Naive B cell (primary cell): ENCODE results near the gene DIP2A. TPM values are rescaled to one million over a fixed set of nuclear protein-coding genes. Genes with fewer than 3 reads are reported as not detected.

Source experiments
- ATAC-seq, 2 donors: fragments of 150-1000 bp; cut with Tn5 transposase; 2 replicates each; pipeline ENCODE4 v1.10.0; 2021; ENCODE audit warnings: low read depth in 2 of 2, mild to moderate bottlenecking in 2 of 2, moderate library complexity in 2 of 2
- DNase-seq: peaks from one replicate; pipeline ENCODE4 v3.0.0; 2022
- H3K27ac Mint-ChIP-seq, 6 donors: one replicate each; pipeline ENCODE4 v1.8.0; 2020 to 2022; ENCODE audit warnings: mild to moderate bottlenecking in 6 of 6, mixed read lengths in 6 of 6, moderate library complexity in 5 of 6, inconsistent platforms in 2 of 6
- H3K27me3 Mint-ChIP-seq, 3 donors: one replicate each; pipeline ENCODE4 v1.8.0; 2021 to 2022; ENCODE audit warnings: mixed read lengths in 3 of 3, mild to moderate bottlenecking in 1 of 3
- H3K36me3 Mint-ChIP-seq, 2 donors: one replicate each; pipeline ENCODE4 v1.8.0; 2020 to 2022; ENCODE audit warnings: mixed read lengths in 2 of 2, inconsistent platforms in 1 of 2, mild to moderate bottlenecking in 1 of 2
- H3K4me1 Mint-ChIP-seq, 3 donors: one replicate each; pipeline ENCODE4 v1.8.0; 2020 to 2022; ENCODE audit warnings: mixed read lengths in 3 of 3, inconsistent platforms in 1 of 3, mild to moderate bottlenecking in 1 of 3, moderate library complexity in 1 of 3
- H3K4me3 Mint-ChIP-seq, 8 donors: one replicate each; pipeline ENCODE4 v1.8.0; 2020 to 2022; ENCODE audit warnings: mild to moderate bottlenecking in 8 of 8, mixed read lengths in 8 of 8, moderate library complexity in 8 of 8, inconsistent platforms in 2 of 8
- H3K9me3 Mint-ChIP-seq, 7 donors: one replicate each; pipeline ENCODE4 v1.8.0; 2020 to 2022; ENCODE audit warnings: mixed read lengths in 7 of 7, mild to moderate bottlenecking in 5 of 7, inconsistent platforms in 2 of 7, moderate library complexity in 1 of 7
- polyA plus RNA-seq, 6 donors: library from polyadenylated mRNA; unstranded; fragments of 300-500 nt; fragmentation: Illumina TruSeq; gene quantifications; one replicate each; pipeline ENCODE4 v1.2.3, GENCODE V29; 2021; ENCODE audit warnings: low read depth in 6 of 6

The DIP2A gene
- polyA plus RNA-seq, 6 donors from 2014 or later, result 0.34 to 12.4 (median 7.3) TPM

DNA sequence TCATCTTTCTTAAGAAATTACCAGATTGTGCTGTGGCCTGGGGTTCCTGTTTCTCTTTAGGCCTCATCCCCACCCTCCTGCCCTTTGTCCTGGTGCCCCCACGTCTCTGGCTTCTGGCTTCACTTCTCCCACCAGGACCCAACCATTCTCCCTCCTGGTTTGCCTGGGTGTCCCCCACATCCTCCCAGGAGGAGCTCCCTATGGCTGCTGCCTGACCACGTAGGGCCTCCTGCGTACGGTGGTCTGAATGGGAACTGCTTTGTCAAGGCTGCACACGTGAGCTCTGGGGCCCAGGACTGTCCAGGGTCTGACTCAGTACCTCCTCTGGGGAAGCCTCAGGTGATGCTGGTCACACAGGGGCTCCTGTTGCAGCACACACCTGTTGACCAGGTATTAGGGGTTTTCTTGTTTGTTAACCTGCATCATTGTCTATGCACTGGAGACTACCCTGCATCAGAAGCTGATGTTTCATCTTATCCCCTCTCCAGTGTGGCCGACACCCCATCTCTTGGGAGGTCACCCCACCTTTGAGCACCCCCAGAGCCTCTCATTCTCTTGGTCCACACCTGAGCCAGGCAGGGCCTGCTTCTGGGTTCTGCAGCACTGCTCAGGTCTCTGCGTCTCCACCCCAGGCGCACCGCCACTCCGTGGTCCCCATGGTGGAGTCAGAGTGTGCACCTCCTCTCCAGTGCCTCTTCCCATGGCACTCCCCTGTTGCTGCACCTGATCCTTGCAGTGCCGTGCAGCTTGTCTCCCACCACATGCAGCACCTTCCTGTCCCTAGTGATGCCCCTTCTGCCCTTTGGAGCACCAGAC is 80.4 kb downstream of the DIP2A start:
- Mint-ChIP-seq H3K27ac (peak overlapping the region in 1 of 6 donors; percentile 66), H3K4me3 (no peak overlapping the region), H3K27me3 (no peaks in the 10 kb centered on the region), H3K36me3 (peaks cover 23 to 42% of the 10 kb centered on the region in 2 donors), H3K9me3 (no peaks in the 10 kb centered on the region), H3K4me1 (peaks cover 0 to 5% (median 0%) of the 10 kb centered on the region in 3 donors)
- ATAC-seq (no peak), DNase-seq (no peak)

DNA sequence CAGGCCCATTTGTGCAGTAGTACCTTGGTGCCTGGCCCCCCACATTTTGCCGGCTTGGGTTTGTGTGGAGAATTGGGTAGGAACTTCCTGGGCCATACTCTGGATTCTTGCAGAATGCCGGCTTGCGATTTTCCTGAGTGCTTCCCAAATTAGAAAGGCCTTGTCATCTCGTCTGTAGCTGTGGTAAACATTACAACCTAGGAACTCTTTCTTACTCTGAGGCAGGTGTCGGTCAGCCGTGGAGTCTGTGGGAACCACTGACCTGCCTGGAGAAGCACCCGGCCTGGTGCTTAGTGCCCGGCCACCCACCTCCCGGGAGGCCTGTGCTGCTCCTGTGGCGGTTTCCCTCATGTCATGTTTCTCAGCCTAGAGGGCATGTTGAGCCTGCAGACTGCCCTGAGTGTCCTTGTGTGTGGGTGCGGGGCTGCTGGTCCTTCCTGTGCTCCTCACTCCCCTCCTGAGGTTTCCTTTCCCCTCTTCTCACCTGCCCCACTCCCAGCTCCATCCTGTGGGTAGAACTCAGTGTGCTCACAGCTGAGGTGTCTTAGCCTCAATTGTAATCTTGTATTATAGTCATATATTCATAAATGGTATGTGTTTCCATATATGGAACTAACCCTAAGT is 81.5 kb downstream of the DIP2A start:
- no peak for ATAC-seq
- H3K9me3 Mint-ChIP-seq, result no peaks in the 10 kb centered on the region
- no peak overlapping the region for H3K4me3 Mint-ChIP-seq
- H3K27ac Mint-ChIP-seq, result peak overlapping the region in 2 of 6 donors; percentile 24 to 60
- no peaks in the 10 kb centered on the region for H3K27me3 Mint-ChIP-seq
- peaks cover 0 to 5% (median 0%) of the 10 kb centered on the region in 3 donors for H3K4me1 Mint-ChIP-seq
- DNase-seq, result no peak
- peaks cover 24 to 51% of the 10 kb centered on the region in 2 donors for H3K36me3 Mint-ChIP-seq

GRCh38 chr21:46542588-46543124 is 84.0 kb downstream of the DIP2A start:
- Mint-ChIP-seq H3K27me3 (no peaks in the 10 kb centered on the region), H3K4me1 (peaks cover 0 to 5% (median 0%) of the 10 kb centered on the region in 3 donors), H3K4me3 (no peak overlapping the region), H3K36me3 (peaks cover 15 to 39% of the 10 kb centered on the region in 2 donors), H3K9me3 (no peaks in the 10 kb centered on the region), H3K27ac (peak overlapping the region in 1 of 6 donors; percentile 56)
- ATAC-seq (no peak), DNase-seq (no peak)

- H3K27ac Mint-ChIP-seq, result no peak overlapping the region
- peaks cover 13 to 41% of the 10 kb centered on the region in 2 donors for H3K36me3 Mint-ChIP-seq
- H3K4me1 Mint-ChIP-seq, result peaks cover 0 to 5% (median 0%) of the 10 kb centered on the region in 3 donors
- DNase-seq (no peak), ATAC-seq (no peak)
- H3K4me3 Mint-ChIP-seq, result no peak overlapping the region
- H3K27me3 Mint-ChIP-seq, result no peaks in the 10 kb centered on the region
- H3K9me3 Mint-ChIP-seq, result peaks cover 0 to 5% (median 0%) of the 10 kb centered on the region in 7 donors
Observed at GRCh38 chr21:46543306-46543705, 84.6 kb downstream of the DIP2A start.

GRCh38 chr21:46544003-46544402 is 85.3 kb downstream of the DIP2A start:
- peaks cover 15 to 46% of the 10 kb centered on the region in 2 donors for H3K36me3 Mint-ChIP-seq
- no peaks in the 10 kb centered on the region for H3K27me3 Mint-ChIP-seq
- no peak overlapping the region for H3K4me3 Mint-ChIP-seq
- peak overlapping the region in 1 of 6 donors; percentile 84 for H3K27ac Mint-ChIP-seq
- peaks cover 0 to 5% (median 0%) of the 10 kb centered on the region in 3 donors for H3K4me1 Mint-ChIP-seq
- peaks cover 0 to 7% (median 0%) of the 10 kb centered on the region in 7 donors for H3K9me3 Mint-ChIP-seq
- ATAC-seq, result no peak
- no peak for DNase-seq

DNA sequence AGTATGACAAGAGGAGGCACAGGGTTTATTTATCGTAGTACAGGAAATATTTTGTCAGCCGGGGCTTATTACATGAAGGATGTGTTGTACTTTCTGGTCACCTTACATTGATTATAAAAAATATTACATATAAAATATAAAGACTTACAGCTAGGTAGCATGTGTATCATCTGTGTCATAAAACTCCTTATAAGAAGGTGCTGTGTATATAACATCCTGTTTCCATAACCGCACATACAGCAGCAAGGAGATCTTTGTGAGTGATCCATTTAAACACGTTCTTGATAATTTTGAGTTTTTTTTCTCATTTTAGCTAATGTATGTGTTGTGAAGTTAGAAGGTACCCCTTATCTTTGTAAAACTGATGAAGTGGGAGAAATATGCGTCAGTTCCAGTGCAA is 86.1 kb downstream of the DIP2A start:
- Mint-ChIP-seq H3K4me3 (no peak overlapping the region), H3K36me3 (peaks cover 15 to 46% of the 10 kb centered on the region in 2 donors), H3K9me3 (peaks cover 0 to 7% (median 0%) of the 10 kb centered on the region in 7 donors), H3K4me1 (peaks cover 0 to 5% (median 1%) of the 10 kb centered on the region in 3 donors), H3K27me3 (no peaks in the 10 kb centered on the region), H3K27ac (no peak overlapping the region)
- ATAC-seq (no peak), DNase-seq (no peak)

GRCh38 chr21:46545363-46545762 is 86.7 kb downstream of the DIP2A start:
- ATAC-seq, result no peak
- Mint-ChIP-seq H3K27ac (no peak overlapping the region), H3K4me3 (no peak overlapping the region), H3K4me1 (peaks cover 5 to 10% (median 6%) of the 10 kb centered on the region in 3 donors), H3K36me3 (peaks cover 15 to 42% of the 10 kb centered on the region in 2 donors), H3K9me3 (peaks cover 0 to 7% (median 0%) of the 10 kb centered on the region in 7 donors), H3K27me3 (no peaks in the 10 kb centered on the region)
- no peak for DNase-seq

- ATAC-seq, result no peak
- Mint-ChIP-seq H3K4me3 (no peak overlapping the region), H3K36me3 (peaks cover 15 to 38% of the 10 kb centered on the region in 2 donors), H3K9me3 (peaks cover 0 to 7% (median 0%) of the 10 kb centered on the region in 7 donors), H3K27me3 (no peaks in the 10 kb centered on the region), H3K4me1 (peaks cover 9 to 16% (median 12%) of the 10 kb centered on the region in 3 donors), H3K27ac (no peak overlapping the region)
- DNase-seq, result no peak
Observed at GRCh38 chr21:46545911-46546310, 87.2 kb downstream of the DIP2A start.

- Mint-ChIP-seq H3K4me1 (peaks cover 14 to 22% (median 21%) of the 10 kb centered on the region in 3 donors), H3K27me3 (no peaks in the 10 kb centered on the region), H3K9me3 (peaks cover 0 to 7% (median 0%) of the 10 kb centered on the region in 7 donors), H3K4me3 (no peak overlapping the region), H3K27ac (no peak overlapping the region), H3K36me3 (peaks cover 15 to 38% of the 10 kb centered on the region in 2 donors)
- no peak for ATAC-seq
- DNase-seq, result no peak
Observed at GRCh38 chr21:46546799-46547198, 88.1 kb downstream of the DIP2A start.

DNA sequence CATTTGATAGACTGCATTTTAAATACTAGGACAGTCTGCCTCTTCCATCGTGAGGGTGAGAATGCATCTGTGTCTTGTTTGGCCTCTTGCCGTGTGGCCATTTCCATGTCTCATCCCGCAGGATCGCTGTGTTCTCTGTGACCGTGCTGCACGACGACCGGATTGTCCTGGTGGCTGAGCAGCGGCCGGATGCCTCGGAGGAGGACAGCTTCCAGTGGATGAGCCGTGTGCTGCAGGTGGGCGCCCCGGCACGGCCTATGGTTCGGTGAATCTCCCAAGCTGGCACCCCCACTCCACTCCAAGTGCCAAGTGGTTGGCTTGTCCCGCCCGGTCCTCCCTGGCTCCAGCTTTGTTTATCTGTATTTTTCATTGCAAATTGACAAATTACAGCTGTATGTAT is 91.0 kb downstream of the DIP2A start:
- H3K27me3 Mint-ChIP-seq, result no peaks in the 10 kb centered on the region
- peaks cover 0 to 7% (median 0%) of the 10 kb centered on the region in 7 donors for H3K9me3 Mint-ChIP-seq
- H3K36me3 Mint-ChIP-seq, result peaks cover 6 to 21% of the 10 kb centered on the region in 2 donors
- H3K4me1 Mint-ChIP-seq, result peaks cover 18 to 34% (median 32%) of the 10 kb centered on the region in 3 donors
- ATAC-seq, result no peak
- H3K4me3 Mint-ChIP-seq, result no peak overlapping the region
- no peak overlapping the region for H3K27ac Mint-ChIP-seq
- no peak for DNase-seq

- ATAC-seq, result peak; percentile 68 to 74
- Mint-ChIP-seq H3K4me3 (peak overlapping the region in 4 of 8 donors; percentile 60 to 90 (median 68)), H3K9me3 (peaks cover 0 to 7% (median 0%) of the 10 kb centered on the region in 7 donors), H3K4me1 (peaks cover 18 to 34% (median 32%) of the 10 kb centered on the region in 3 donors), H3K27ac (peak overlapping the region; percentile 4 to 94 (median 88)), H3K36me3 (peaks cover 6 to 16% of the 10 kb centered on the region in 2 donors), H3K27me3 (no peaks in the 10 kb centered on the region)
- peak; percentile 29 for DNase-seq
Observed at GRCh38 chr21:46550116-46550941, 91.6 kb downstream of the DIP2A start.

GRCh38 chr21:46551636-46552241 is 93.0 kb downstream of the DIP2A start:
- DNase-seq, result peak; percentile 21
- H3K9me3 Mint-ChIP-seq, result peaks cover 0 to 7% (median 0%) of the 10 kb centered on the region in 7 donors
- peak overlapping the region; percentile 4 to 97 (median 88) for H3K27ac Mint-ChIP-seq
- H3K36me3 Mint-ChIP-seq, result peaks cover 11 to 20% of the 10 kb centered on the region in 2 donors
- H3K4me1 Mint-ChIP-seq, result peaks cover 18 to 34% (median 32%) of the 10 kb centered on the region in 3 donors
- ATAC-seq, result peak; percentile 57 to 66
- H3K4me3 Mint-ChIP-seq, result peak overlapping the region; percentile 55 to 90 (median 72)
- no peaks in the 10 kb centered on the region for H3K27me3 Mint-ChIP-seq
